HL-60/S4 treated with phorbol 12-myristate 13-acetate at 8.2 ng/mL for 4 days and 3 days (cell line): ENCODE results near the gene CD200R1L.

ENCODE experiments used
- in situ Hi-C: fragments of 300-500 bp; cut with MboI; formaldehyde crosslinking; loops from 2 replicates; pipeline ENCODE4 v1.15.0; 2022; ENCODE audit warnings: low sequenced_read_pairs

The CD200R1L gene

DNA sequence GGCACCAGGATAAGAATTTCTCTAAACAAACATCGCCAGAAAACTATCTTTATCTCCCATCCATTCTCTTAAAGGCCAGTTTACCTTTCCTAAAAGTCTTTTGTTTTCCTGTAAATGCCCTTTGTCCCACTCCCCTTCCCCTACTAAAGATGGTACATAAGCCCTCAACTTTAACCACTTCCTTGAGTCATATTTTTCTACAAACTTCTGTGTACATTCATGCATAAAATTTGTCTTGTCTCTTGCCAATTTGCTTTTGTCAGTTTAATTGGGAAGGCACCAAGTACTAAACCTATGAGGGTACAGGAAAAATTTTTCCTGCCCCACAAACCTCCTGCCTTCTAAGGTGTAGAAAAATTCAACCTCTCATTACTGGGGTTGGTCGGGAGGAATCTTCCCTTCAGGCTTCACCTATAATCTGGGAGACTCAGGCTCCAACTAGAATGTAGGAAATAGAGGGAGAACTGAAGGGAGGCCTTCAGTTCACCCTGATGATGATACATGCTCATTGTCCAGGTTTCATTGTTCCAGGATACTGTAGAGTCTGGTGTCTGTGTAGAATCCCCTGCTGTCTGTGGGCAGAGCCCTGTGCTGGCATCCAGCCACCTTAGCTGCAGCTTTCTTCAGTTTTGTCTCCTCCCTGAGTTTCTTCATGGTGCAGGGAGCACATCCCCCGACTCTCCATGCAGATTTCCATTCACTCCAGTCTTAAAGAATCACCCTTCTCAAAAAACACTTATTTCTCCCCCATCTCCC lies 53.2 kb downstream of the CD200R1L start:
- in situ Hi-C loops: no loop called here

DNA sequence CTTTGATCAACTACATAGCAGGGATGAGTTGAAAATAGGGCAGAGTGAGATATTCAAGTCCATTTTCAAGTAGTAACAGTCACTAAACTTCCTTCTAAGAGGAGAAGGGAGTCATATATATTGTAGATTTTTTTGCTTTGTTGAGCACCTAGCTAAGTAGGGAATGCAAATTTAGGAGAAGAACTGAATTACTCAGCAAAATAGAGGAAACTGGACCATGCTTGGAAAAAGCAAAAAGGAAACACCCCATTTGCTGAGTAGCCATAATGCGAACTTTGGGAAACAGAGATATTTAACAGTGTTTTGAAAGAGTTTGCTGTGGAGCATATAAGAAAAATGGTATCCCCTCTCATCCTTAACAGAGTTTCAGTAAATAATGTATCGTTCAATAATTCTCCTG lies 54.9 kb downstream of the CD200R1L start:
- in situ Hi-C loops: no loop called here

DNA sequence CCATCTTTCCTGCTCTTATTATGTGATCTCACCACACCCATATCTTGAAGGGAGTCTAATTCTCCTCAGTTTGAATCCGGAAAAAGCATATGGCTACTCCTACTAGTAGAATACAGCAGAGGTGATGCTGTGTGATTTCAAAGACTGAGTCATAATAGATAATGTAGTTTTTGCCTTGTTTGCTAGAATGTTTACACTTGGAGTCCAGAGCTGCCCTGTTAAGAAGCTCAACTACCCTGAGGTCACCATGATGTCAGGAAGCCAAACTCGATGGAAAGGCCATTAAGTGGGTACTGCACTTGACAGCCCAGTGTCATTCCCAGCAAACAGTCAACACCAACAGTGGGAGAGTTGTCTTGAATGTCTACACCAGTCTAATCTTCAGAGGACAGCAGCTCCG lies 56.9 kb downstream of the CD200R1L start:
- in situ Hi-C loops: no loop called here

DNA sequence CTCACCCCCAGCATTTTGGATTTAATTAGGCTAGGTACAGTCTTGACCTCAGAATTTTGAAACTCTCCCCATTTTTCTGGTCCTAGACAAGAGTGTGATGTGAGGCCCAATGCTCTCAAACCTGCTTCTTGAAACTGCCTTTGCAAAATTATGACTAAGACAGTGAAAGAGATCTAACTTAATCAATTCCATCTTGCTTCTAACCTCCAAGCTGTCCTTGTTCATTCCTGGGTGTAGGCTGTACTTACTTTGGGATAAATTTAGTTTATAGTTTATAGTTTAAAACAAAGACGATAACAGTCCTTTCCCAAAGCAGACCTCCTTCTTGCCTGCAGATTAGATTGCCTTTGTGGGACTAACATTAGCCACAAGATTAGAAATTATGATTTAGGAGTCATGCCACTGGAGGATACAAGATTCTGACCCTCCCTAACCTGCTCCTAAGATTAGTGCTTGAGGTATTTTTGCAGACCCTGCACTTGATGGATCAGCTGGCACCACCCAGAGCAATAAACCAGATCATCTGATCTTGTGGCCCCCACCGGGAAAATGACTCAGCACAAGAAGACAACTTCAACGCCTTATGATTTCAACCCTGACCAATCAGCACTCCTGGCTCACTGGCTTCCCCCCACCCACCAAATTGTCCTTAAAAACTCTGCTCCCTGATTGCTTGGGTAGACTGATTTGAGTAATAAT lies 59.6 kb downstream of the CD200R1L start:
- in situ Hi-C loops: no loop called here

DNA sequence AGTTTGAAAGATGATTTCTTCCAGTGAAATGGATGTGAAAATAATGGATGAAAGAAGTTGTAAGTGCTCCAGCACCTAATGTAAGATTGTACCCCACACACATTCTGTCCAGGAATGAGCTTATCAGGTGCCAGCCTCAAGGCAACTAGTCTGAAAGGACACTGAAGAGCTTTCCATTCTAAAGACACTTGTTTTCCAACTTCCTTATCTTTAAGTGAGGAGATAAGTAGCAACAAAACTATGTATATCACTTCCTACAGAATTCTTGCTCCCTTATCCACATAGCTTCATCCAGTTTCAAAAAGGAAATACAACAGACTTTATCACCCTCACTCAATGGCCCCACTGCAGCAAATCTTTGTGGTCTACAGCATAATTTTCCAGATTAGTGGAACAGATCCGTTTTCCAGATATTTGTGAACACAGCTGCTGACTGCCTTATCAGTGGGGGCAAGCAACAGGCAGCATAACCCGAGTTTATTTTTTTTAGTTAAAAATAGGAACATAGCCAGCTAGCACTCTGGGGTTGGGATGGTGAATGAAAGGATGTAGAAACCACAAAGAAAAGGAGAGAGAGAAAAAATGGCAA lies 60.6 kb downstream of the CD200R1L start:
- in situ Hi-C loops: no loop called here

DNA sequence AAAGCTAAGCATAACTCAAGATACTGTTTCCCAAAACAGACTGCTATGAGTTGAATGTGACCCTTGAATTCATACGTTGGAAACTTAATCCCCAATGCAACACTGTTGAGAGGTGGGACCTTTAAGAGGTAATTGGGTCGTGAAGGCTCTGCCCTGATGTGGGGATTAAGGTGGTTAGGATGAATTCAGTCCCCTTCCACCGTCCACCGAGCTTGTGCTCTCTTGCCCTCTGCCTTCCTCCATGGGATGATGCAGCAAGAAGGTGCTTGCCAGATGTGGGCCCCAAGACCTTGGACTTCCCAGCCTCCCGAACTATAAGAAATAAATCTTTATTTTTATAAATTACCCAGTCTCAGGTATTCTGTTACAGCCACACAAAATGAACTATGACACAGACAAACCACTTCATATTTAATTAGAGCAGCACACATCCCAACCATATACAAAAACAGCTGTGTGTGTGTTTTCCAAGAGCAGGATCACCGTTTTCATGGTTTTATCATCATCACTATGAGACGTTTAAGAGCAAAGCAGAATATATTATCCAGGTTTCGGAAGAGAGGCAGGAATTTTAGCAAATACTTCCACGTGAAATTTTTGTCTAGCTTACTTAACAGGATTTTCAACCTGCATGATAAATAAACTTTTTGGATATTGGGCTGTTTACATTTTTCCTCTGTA lies 61.2 kb downstream of the CD200R1L start:
- in situ Hi-C loops: no loop called here

DNA sequence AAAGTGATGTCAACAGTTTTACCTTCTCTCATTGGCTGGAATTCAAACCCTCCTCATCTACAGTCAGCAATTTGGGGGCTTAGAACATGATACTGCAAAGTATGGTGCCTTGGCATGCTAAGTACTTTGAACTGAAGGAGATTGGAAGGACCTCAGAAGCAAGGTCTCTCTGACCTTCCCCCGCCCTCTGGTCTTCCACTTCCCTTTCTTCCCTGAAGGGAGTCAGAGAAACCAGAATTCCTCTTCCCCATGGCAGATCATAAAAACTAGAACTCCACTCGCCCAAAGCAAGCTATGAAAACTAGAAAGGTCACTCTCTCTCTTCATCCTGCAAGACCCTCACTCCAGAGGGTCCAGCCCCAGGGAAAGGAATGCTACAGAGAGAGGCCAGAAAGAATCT lies 64.2 kb downstream of the CD200R1L start:
- in situ Hi-C loops: no loop called here

DNA sequence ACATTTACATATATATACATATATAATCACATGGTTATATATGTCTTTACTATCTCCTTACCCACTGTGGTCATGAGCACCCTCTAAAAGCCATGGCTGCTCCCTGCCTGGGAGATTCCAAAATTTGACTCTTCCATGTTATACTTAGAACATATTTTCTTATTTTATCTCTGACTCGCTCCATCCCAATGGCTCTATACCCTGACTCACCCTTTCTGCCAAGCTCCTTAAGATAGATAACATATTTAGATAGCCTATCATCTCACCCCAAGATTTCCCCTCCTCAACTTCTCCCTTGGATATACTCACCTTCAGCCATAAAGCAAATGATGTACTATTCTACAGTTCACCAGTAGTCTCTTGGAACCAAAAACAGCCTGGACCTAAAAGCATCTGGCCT lies 65.1 kb downstream of the CD200R1L start:
- in situ Hi-C loops: no loop called here

DNA sequence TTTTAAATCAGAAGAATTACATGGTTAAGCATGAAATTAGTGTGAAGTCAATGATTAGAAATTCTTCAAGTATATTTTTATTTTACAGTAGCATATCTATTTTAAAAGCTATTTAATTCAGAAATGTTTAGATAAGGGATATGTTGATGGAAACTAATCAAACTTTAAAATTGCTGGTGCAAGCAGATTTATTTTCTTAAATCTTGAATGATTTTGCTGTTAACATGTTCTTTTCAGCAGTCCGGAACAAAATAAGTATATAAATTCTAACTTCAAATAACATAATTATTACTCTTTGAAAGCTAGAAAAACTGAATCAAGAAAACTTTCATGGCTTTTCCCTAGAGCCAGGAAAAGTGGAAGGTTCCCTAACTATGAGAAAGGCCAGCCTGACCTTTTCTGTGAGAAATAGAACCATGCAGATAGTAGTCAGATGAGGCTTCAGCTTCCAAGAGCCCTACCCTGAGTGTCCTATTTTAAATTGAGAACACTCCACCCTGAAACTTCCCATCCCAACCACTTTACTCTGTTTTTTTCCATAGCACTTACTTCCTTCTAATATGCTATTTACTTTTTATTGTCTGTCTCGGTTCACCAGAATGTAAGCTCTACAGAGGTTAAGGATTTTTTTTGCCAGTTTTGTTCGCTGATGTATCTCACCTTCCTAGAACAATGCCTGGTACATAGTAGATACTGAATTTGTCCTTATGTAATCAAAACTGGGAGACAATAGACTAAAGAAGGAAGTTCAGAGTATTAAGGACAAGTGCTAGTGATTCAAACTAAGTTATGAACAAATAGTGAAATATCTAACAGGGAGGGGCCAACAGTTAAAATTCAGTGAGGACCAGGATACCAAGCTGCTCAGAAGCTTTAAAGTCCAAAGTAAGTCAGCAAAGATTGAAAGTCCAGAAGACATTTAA lies 66.8 kb downstream of the CD200R1L start:
- in situ Hi-C loops: no loop called here

DNA sequence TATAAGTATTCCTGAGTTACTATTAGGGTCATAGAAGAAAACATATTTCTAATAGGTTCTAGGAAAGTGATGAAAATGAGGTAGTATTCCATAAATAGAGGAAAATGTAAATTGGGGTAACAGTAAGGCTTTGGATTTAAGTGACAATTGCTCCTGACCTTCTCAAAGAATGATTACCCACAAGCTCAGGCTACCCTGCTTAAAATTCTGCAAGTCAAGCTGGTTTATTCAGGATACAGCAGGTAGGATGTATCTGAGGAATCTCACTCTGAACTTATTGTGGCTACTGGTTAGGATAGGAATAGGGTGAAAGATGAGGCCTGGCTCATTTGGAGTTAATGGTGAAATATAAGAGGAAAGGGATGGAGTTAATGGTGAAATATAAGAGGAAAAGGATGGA lies 67.7 kb downstream of the CD200R1L start:
- in situ Hi-C loops: no loop called here

DNA sequence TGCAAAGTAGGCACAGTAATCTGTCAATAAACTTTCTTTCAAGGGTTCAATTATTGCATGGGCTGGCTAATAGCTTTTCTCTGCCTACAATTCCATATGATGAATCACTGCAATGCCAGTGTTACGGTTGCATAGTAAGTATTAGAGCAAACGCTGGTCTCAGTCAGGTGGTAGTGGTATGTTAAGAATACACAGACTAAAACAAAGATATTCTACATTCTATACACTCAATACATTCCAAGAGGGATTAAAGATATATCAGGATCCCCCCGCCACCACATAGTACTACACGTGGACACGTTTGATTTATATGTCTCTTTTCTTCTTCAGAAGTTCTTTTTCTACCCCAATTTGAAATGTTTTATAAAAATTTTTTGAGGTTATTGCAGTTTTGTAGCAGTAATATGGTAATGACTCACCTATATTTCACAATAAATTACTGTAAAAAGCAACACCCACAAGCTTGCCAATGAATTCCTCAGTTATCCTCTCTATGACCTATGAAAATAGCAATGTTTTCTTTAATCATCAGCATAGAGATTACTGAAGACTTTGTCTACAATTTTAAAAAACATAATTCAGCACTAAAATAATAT lies 68.2 kb downstream of the CD200R1L start:
- in situ Hi-C loops: no loop called here

DNA sequence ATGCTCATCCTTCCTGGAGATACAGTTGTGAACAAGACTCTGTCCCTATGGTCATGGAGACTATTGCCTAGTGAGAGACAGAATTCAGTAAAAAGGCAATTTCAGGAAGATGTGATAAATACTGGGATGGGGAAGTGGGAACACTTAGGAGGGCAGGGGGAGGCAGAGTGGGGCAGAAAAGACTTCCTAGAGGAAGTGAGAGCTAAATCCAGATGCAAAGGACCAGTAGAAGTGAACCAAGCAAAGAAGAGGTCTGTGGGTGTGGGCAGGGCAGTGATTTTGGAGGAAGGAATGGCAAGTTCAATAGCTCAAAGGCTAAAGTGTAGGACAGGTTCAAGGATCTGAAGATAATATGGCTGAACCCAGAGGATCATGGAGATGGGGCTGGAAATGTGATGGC lies 68.9 kb downstream of the CD200R1L start:
- in situ Hi-C loops: no loop called here

DNA sequence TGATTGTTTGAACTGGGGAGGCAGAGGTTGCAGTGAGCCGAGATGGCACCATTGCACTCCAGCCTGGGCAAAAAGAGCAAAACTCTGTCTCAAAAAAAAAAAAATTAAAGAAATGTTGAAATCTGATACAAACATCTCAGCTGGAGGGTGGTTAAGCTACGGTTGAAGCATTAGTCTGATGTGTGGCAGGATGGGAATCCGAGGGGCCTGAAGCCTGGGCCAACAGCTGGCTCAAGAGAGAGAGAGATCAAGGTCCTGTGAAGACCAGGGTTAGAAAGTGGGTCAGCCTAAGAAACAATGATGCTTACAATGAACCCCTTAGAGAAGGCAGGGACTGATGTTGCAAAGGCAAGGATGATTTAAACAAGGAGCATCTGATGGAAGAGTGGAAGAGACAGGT lies 69.8 kb downstream of the CD200R1L start:
- in situ Hi-C loops: no loop called here

DNA sequence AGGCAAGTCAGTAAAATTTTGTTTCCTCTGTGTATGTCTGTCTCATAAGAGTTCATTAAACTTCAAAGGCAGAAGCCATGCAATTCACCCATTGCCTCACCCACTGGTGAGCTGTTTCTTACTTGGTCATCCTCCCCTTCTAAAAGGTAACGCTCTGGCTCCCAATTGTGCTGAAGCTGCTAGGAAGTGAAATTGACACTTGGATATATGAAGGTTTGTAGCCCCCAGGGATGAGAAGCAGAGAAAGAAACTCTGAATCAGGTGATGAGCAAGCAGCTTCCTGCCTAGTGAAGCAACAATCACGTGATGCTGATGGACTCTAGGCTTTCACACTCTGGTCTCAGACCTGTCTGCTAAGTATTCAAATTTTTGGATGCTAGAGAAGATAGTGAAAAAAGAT lies 70.7 kb downstream of the CD200R1L start:
- in situ Hi-C loops: no loop called here

DNA sequence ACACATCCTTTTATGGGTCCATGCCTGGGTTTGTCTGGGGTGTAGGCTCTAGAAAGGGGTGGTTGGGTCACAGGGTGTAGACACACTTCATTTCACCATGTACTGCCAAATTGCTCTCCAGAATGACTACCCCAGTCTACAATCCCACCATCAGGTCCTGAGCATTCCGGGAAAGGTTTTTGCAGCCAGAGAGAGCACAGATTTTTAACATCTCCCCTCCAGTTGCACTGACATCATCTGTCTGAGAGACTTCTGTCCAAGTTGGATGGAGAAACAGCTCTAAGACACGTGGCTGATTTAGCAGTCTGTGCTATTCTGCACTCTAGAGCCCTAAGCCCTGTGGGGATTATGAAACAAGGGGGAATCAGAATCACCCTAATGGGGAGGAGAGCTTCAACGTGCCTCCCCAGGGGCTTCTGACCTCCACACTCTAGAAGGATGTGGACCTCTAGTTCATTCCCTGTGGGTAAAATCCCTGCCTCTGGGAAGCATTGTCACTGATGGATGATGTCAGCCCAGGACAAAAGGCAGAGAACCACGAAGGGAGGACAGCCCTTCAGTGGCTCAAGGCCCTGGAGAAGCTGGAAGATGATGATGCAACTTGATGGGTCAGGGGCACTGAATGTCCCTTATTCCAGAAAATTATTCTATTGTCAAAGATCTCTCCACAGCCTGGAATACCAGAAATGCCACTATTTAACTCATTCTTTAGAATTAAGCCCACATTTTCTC lies 71.5 kb downstream of the CD200R1L start:
- in situ Hi-C loops: no loop called here

DNA sequence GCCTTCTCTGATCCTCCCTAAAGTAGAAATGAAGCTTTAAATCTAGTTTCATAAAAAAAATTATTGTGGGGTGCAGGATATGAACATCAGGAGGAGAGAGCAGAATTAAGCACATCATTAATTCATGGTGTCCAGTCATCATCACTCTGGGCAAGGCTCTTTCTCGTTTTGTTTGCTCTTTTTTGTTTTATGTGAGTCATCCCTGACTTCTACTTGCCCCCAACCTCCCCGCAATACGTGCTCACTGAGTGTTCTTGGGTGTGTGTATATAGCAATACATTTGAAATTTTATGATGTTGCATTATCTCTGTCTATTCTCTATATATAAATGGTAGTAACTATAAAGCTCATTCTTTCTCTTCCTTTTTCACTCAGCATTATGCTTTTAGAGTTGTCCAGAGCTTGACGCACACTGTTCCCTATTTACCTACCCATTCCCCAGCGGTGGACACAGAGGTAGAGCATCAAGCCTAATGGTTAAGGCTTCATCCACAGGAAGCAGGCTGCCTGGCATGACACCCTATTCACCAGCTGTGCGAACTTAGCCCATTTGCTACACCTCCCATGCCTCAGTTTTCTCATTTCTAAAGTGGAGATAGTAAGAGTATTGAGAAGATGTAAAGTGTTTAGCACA lies 72.3 kb downstream of the CD200R1L start:
- in situ Hi-C loops: loop anchor here (25.0 kb wide), 1 partner anchor 213 kb away; the partner anchor contains the start of genes CD200R1 and GTPBP8

DNA sequence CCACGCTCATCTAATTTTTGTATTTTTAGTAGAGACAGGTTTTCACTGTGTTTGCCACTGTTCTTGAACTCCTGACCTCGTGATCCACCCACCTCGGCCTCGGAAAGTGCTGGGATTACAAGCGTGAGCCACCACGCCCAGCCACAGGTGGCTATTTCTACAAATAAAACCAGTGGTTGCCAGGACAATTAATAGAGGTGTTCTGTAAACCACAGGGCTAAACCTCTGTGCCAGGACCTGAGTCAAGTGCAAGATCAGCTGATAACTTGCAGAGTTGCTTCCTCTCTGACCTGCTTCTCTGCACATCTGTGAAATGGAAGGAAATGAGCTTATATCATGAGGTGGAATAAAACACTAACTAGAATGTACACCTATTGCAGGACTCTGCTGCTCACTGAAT lies 72.8 kb downstream of the CD200R1L start:
- in situ Hi-C loops: loop anchor here (25.0 kb wide), 1 partner anchor 213 kb away; the partner anchor contains the start of genes CD200R1 and GTPBP8

DNA sequence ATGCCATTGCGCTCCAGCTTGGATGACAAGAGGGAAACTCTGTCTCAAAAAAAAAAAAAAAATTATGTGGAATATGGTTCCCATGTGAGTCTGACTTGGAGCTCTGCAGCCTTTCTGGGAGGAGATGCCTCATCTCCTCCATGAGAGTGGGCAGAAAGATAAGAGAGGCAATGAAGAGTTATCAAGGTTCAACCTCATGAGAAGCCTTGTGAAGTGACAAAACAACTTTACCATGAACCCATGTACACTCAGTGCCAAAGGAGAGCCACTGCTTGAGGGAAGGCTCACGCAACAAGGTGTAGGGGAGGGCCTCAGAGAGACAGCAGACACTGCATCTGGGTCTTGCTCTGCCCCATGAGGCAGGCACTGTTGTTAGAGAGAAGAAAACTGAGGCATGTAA lies 75.7 kb downstream of the CD200R1L start:
- in situ Hi-C loops: loop anchor here (25.0 kb wide), 1 partner anchor 216 kb away; the partner anchor contains the start of genes CD200R1 and GTPBP8
